ENCODE results near the gene SERPINB5.

Gene SERPINB5

GRCh38 chr18:63520053-63520685 is 43.4 kb downstream of the SERPINB5 start:
- no peak overlapping the region for H3K27ac Mint-ChIP-seq
- no peaks in the 10 kb centered on the region for H3K9me3 Mint-ChIP-seq
- no peak for DNase-seq (ENCODE audit: low spot score in 2 of 2)
- no peak for ATAC-seq (ENCODE audit: low read depth)
- peaks cover 14% of the 10 kb centered on the region for H3K27me3 Mint-ChIP-seq
- H3K4me3 Mint-ChIP-seq: no peak overlapping the region
- peaks cover 8% of the 10 kb centered on the region for H3K4me1 Mint-ChIP-seq
- no peaks in the 10 kb centered on the region for H3K36me3 Mint-ChIP-seq

DNA sequence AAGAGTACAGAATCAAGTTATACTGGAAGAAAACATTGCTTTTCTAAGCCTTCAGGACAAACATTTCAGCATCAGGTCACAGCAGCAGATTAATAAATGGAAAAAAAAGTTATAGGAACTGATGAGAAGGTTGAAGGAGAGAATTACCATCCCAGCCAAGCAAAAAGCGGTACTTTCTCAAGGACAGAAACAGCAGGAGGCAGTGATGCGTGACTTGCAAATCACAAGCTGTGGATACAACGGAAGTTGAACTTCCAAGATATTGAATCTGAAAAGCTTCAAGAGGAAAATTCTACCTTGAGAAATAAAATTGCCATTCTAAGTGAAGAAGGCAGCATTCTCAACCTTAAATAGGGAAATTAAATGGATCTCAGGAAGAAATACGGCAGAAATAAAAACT is 46.9 kb downstream of the SERPINB5 start:
- no peak for ATAC-seq (ENCODE audit: low read depth)
- Mint-ChIP-seq H3K27me3 (peaks cover 9% of the 10 kb centered on the region), H3K9me3 (no peaks in the 10 kb centered on the region), H3K27ac (no peak overlapping the region), H3K36me3 (no peaks in the 10 kb centered on the region), H3K4me3 (no peak overlapping the region), H3K4me1 (peaks cover 4% of the 10 kb centered on the region)
- no peak for DNase-seq (ENCODE audit: low spot score in 2 of 2)

DNA sequence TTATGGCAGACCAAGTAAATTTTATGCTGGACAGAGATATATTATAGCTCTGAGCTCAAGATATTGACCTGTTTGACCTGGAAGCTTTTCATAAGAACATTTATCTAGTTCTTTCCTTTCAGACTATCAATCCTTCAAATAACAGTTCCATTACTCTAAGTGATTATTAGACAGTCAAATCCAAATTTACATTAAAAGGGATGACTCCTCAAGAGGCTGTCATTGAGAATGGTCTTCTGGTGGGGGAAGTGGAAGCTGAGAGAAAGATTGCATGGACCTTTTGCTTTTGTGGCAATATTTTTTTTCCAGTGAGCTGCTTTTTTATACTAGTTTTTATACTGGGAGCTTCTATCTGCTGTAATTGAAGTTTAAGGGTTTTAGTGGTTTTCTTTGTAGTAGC is 50.5 kb downstream of the SERPINB5 start:
- H3K27me3 Mint-ChIP-seq: peaks cover 6% of the 10 kb centered on the region
- DNase-seq (ENCODE audit: low spot score in 2 of 2): no peak
- no peak for ATAC-seq (ENCODE audit: low read depth)
- no peaks in the 10 kb centered on the region for H3K9me3 Mint-ChIP-seq
- H3K4me3 Mint-ChIP-seq: no peak overlapping the region
- no peak overlapping the region for H3K27ac Mint-ChIP-seq
- H3K36me3 Mint-ChIP-seq: no peaks in the 10 kb centered on the region
- H3K4me1 Mint-ChIP-seq: peaks cover 3% of the 10 kb centered on the region

DNA sequence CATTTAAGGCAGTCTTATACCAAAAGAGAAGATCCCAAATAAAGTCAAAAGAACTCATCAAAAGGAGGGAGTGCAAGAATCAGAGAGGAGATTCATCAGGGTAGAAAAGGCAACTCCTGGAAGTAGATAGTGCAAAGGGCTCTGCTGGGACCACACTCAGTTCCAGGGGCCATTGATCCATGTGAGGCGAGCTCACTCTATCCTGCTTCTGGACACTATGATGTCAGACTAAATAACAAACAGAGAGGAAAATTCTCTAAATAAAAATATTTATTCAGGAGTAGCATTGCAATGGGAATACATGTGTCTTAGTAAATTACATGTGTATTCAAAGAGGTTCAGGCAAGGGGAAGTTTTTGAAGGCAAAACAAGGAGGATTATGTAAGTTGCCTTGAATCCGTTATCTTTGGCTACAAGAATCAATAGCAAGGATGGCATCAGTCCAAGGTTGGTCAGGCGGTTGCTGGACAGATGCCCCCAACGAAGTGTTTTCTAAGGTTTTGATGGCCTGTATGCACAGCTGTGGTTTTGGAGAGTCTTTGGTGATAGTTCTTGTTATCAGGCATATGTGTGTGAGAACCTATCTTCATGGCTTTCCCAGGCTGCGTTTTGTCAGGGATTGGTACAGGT is 52.2 kb downstream of the SERPINB5 start:
- Mint-ChIP-seq H3K27me3 (peaks cover 5% of the 10 kb centered on the region), H3K27ac (no peak overlapping the region), H3K4me3 (no peak overlapping the region), H3K36me3 (no peaks in the 10 kb centered on the region), H3K9me3 (no peaks in the 10 kb centered on the region), H3K4me1 (no peaks in the 10 kb centered on the region)
- DNase-seq (ENCODE audit: low spot score in 2 of 2) (no peak), ATAC-seq (ENCODE audit: low read depth) (no peak)

GRCh38 chr18:63532471-63532870 is 55.7 kb downstream of the SERPINB5 start:
- no peaks in the 10 kb centered on the region for H3K4me1 Mint-ChIP-seq
- H3K36me3 Mint-ChIP-seq: no peaks in the 10 kb centered on the region
- ATAC-seq (ENCODE audit: low read depth) (no peak), DNase-seq (ENCODE audit: low spot score in 2 of 2) (no peak)
- no peak overlapping the region for H3K27ac Mint-ChIP-seq
- H3K27me3 Mint-ChIP-seq: peaks cover 9% of the 10 kb centered on the region
- no peaks in the 10 kb centered on the region for H3K9me3 Mint-ChIP-seq
- no peak overlapping the region for H3K4me3 Mint-ChIP-seq

- H3K27me3 Mint-ChIP-seq: peaks cover 7% of the 10 kb centered on the region
- no peak overlapping the region for H3K27ac Mint-ChIP-seq
These were observed 57.9 kb downstream of the SERPINB5 start for GRCh38 chr18:63534615-63535014.

GRCh38 chr18:63539904-63540510 is 63.2 kb downstream of the SERPINB5 start:
- peaks cover 9% of the 10 kb centered on the region for H3K27me3 Mint-ChIP-seq
- H3K4me3 Mint-ChIP-seq: no peak overlapping the region
- ATAC-seq (ENCODE audit: low read depth): no peak
- H3K27ac Mint-ChIP-seq: no peak overlapping the region
- no peaks in the 10 kb centered on the region for H3K9me3 Mint-ChIP-seq
- no peak for DNase-seq (ENCODE audit: low spot score in 2 of 2)
- H3K4me1 Mint-ChIP-seq: no peaks in the 10 kb centered on the region
- no peaks in the 10 kb centered on the region for H3K36me3 Mint-ChIP-seq

More at GRCh38 chr18:63534615-63535014, 57.9 kb downstream of the SERPINB5 start:
- no peaks in the 10 kb centered on the region for H3K4me1 Mint-ChIP-seq
- H3K9me3 Mint-ChIP-seq: no peaks in the 10 kb centered on the region
- no peaks in the 10 kb centered on the region for H3K36me3 Mint-ChIP-seq
- H3K4me3 Mint-ChIP-seq: no peak overlapping the region
- DNase-seq (ENCODE audit: low spot score in 2 of 2): no peak
- ATAC-seq (ENCODE audit: low read depth): no peak

DNA sequence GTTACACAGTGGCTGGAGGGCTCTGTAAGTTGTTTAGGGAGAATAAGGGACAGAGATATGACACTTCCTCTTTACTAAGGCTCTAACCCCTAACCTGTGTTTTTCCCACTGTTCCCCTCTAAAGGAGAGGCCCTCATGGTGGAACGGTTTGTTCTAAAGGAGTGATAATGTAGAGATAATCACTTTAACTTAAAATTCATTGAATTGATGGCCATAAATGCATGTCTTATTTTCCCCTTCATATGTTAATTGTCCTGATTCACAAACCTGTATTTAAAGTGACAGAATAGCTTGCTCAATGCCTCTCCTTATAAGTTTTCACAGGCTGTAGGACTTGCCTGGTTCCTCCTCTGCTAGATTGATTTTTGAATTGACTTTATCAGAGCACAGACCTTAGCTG is 65.3 kb downstream of the SERPINB5 start, which contains the start of gene SERPINB12:
Gene SERPINB12, plus strand, starts transcription at position 301 of the 400 bp plus-strand sequence. CDS start 13,791 bp downstream, outside the sequence.
- Mint-ChIP-seq H3K36me3 (no peaks in the 10 kb centered on the region), H3K4me1 (no peaks in the 10 kb centered on the region), H3K27me3 (peaks cover 7% of the 10 kb centered on the region), H3K9me3 (no peaks in the 10 kb centered on the region), H3K4me3 (no peak within 1 kb of the TSS), H3K27ac (no peak within 1 kb of the TSS)
- no peak for ATAC-seq (ENCODE audit: low read depth)
- DNase-seq (ENCODE audit: low spot score in 2 of 2): no peak

GRCh38 chr18:63544017-63544416 is 67.3 kb downstream of the SERPINB5 start:
- Mint-ChIP-seq H3K4me3 (no peak overlapping the region), H3K27me3 (peaks cover 9% of the 10 kb centered on the region), H3K4me1 (no peaks in the 10 kb centered on the region), H3K27ac (no peak overlapping the region), H3K9me3 (no peaks in the 10 kb centered on the region), H3K36me3 (no peaks in the 10 kb centered on the region)
- ATAC-seq (ENCODE audit: low read depth) (no peak), DNase-seq (ENCODE audit: low spot score in 2 of 2) (no peak)

DNA sequence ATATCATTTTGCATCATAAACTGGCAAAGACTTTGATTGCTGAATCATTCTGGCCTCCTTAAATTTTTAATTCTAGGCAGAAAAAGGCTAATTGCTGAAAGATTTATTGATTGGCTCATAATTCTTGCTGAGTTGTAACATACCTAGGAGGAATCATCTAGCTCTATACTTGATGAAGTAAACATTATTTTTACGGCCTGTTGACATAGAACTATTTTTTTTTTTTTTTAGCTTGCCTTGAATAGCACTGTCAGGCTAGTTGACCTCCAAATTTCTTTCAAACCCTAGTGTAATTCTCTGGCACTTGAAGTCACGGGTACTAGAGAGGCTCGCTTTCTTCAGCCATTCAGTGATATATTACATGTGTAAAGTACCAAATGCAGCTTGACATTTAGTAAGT is 68.2 kb downstream of the SERPINB5 start:
- H3K36me3 Mint-ChIP-seq: no peaks in the 10 kb centered on the region
- H3K4me1 Mint-ChIP-seq: no peaks in the 10 kb centered on the region
- peaks cover 9% of the 10 kb centered on the region for H3K27me3 Mint-ChIP-seq
- no peaks in the 10 kb centered on the region for H3K9me3 Mint-ChIP-seq
- no peak overlapping the region for H3K4me3 Mint-ChIP-seq
- no peak overlapping the region for H3K27ac Mint-ChIP-seq
- DNase-seq (ENCODE audit: low spot score in 2 of 2) (no peak), ATAC-seq (ENCODE audit: low read depth) (no peak)

GRCh38 chr18:63550068-63550467 is 73.3 kb downstream of the SERPINB5 start:
- H3K27me3 Mint-ChIP-seq: peaks cover 5% of the 10 kb centered on the region
- no peak overlapping the region for H3K4me3 Mint-ChIP-seq
- ATAC-seq (ENCODE audit: low read depth) (no peak), DNase-seq (ENCODE audit: low spot score in 2 of 2) (no peak)
- H3K4me1 Mint-ChIP-seq: no peaks in the 10 kb centered on the region
- H3K36me3 Mint-ChIP-seq: no peaks in the 10 kb centered on the region
- no peak overlapping the region for H3K27ac Mint-ChIP-seq
- no peaks in the 10 kb centered on the region for H3K9me3 Mint-ChIP-seq

DNA sequence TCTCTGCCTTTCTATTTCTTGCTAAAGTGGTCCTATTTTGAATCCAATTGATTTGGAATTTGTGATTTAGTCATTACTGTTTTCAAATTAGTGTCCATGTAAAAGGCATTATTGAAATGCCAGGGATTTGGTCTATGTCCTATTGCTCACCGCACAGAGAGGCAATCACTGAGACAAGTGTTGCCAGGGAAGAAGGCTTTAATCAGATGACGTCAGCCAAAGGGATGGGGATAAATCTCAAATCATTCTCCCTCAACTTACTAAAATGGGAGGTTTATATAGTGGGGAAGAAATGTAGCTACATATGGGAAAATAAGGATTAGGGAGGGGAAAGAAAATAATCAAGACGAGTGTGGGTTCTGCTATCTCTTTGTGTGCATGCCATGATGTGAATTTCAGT is 75.0 kb downstream of the SERPINB5 start:
- no peak for ATAC-seq (ENCODE audit: low read depth)

GRCh38 chr18:63552581-63552980 is 75.8 kb downstream of the SERPINB5 start:
- DNase-seq (ENCODE audit: low spot score in 2 of 2) (no peak), ATAC-seq (ENCODE audit: low read depth) (no peak)
- Mint-ChIP-seq H3K27ac (no peak overlapping the region), H3K4me1 (no peaks in the 10 kb centered on the region), H3K4me3 (no peak overlapping the region), H3K36me3 (no peaks in the 10 kb centered on the region), H3K9me3 (no peaks in the 10 kb centered on the region), H3K27me3 (peaks cover 8% of the 10 kb centered on the region)

More for the DNA sequence above, 75.0 kb downstream of the SERPINB5 start:
- H3K27ac Mint-ChIP-seq: no peak overlapping the region
- peaks cover 5% of the 10 kb centered on the region for H3K27me3 Mint-ChIP-seq
- H3K4me3 Mint-ChIP-seq: no peak overlapping the region
- no peaks in the 10 kb centered on the region for H3K4me1 Mint-ChIP-seq
- DNase-seq (ENCODE audit: low spot score in 2 of 2): no peak
- no peaks in the 10 kb centered on the region for H3K36me3 Mint-ChIP-seq
- no peaks in the 10 kb centered on the region for H3K9me3 Mint-ChIP-seq

GRCh38 chr18:63553081-63553480 is 76.3 kb downstream of the SERPINB5 start:
- DNase-seq (ENCODE audit: low spot score in 2 of 2) (no peak), ATAC-seq (ENCODE audit: low read depth) (no peak)
- Mint-ChIP-seq H3K27me3 (peaks cover 5% of the 10 kb centered on the region), H3K9me3 (no peaks in the 10 kb centered on the region), H3K4me1 (no peaks in the 10 kb centered on the region), H3K36me3 (no peaks in the 10 kb centered on the region), H3K4me3 (no peak overlapping the region), H3K27ac (no peak overlapping the region)
